HepG2 (cell line): ENCODE results near the gene PGPEP1. TPM values are rescaled to one million over a fixed set of nuclear protein-coding genes. Genes with fewer than 3 reads are reported as not detected.
A peak's percentile ranks its signal among the peaks of the same experiment; 100 is the strongest.

ENCODE experiments used
- EEA1 ChIP-seq: sonication (generic); formaldehyde crosslinking; IDR thresholded peaks from 2 replicates; pipeline ENCODE4 v1.5.1; 2020; ENCODE audit warnings: mild to moderate bottlenecking, missing genetic modification reagents, borderline replicate concordance
- GABPA ChIP-seq, 2 experiments: IDR thresholded peaks; 2 replicates each; pipeline ENCODE4 v1.6.1; 2011 to 2016; ENCODE audit warnings: low read depth in 2 of 2, low read length in 1 of 2, missing biosample characterization in 1 of 2, missing genetic modification characterization in 1 of 2
- HCFC1 ChIP-seq: fragments of 150-350 bp; IDR thresholded peaks from 2 replicates; pipeline ENCODE4 v1.6.1; 2014; ENCODE audit warnings: low read depth, low read length
- HDAC2 ChIP-seq: sonication (generic); formaldehyde crosslinking; IDR thresholded peaks from 2 replicates; pipeline ENCODE4 v1.4.0; 2020; ENCODE audit warnings: missing genetic modification reagents
- NRL ChIP-seq: sonication (generic); formaldehyde crosslinking; IDR thresholded peaks from 2 replicates; pipeline ENCODE4 v1.5.0; 2020; ENCODE audit warnings: missing genetic modification reagents, mild to moderate bottlenecking, moderate library complexity, borderline replicate concordance
- PHF8 ChIP-seq: sonication (generic); formaldehyde crosslinking; IDR thresholded peaks from 2 replicates; pipeline ENCODE4 v1.5.0; 2020; ENCODE audit warnings: missing genetic modification reagents
- ZNF562 ChIP-seq: sonication (generic); formaldehyde crosslinking; IDR thresholded peaks from 2 replicates; pipeline ENCODE4 v1.8.0; 2022; ENCODE audit warnings: missing genetic modification reagents, borderline replicate concordance
- polyA plus RNA-seq, 8 experiments: library from polyadenylated mRNA; depleted of rRNA in 3 of 8; stranded (reverse) in 7 of 8; unstranded in 1 of 8; fragments of >200 nt; fragmentation: Illumina TruSeq in 4 of 8; extraction: Trizol in 4 of 8; gene quantifications; 2 replicates each; pipeline versions ENCODE4 v1.2.1 to v1.2.3, GENCODE V29; 2011 to 2016; ENCODE audit warnings: low read depth in 4 of 8, missing spikeins in 1 of 8, mixed read lengths in 1 of 8; ENCODE audit not compliant: insufficient read depth in 1 of 8
- total RNA-seq, 5 experiments: library from RNA; depleted of rRNA; stranded (reverse); fragments of >200 nt; fragmentation: Illumina TruSeq; extraction: Trizol; gene quantifications; 2 replicates each; pipeline ENCODE4 v1.2.3, GENCODE V29; 2016; ENCODE audit warnings: low read depth in 1 of 5
- TF ChIP-seq, protein P1 (sequence below): IDR thresholded peaks from 2 replicates; pipeline ENCODE4 v1.6.1; 2016; ENCODE audit warnings: mild to moderate bottlenecking
- TF ChIP-seq, protein P2 (sequence below): IDR thresholded peaks from 2 replicates; pipeline ENCODE4 v1.6.1; 2018; ENCODE audit warnings: missing genetic modification reagents, mild to moderate bottlenecking, missing compliant biosample characterization
- TF ChIP-seq, protein P3 (sequence below), 2 experiments: sonication (generic) in 1 of 2; formaldehyde crosslinking in 1 of 2; IDR thresholded peaks; 2 replicates each; pipeline versions ENCODE4 v1.4.0 to v1.6.1; 2016 to 2020; ENCODE audit warnings: borderline replicate concordance in 1 of 2, low read depth in 1 of 2, mild to moderate bottlenecking in 1 of 2, missing genetic modification reagents in 1 of 2
- TF ChIP-seq, protein P4 (sequence below): sonication (generic); formaldehyde crosslinking; IDR thresholded peaks from 2 replicates; pipeline ENCODE4 v1.5.1; 2020; ENCODE audit warnings: mild to moderate bottlenecking, missing genetic modification reagents, moderate library complexity
- TF ChIP-seq, protein P5 (sequence below): sonication (generic); formaldehyde crosslinking; IDR thresholded peaks from 2 replicates; pipeline ENCODE4 v1.5.1; 2020; ENCODE audit warnings: mild to moderate bottlenecking, missing genetic modification reagents, borderline replicate concordance

Gene PGPEP1
- total and polyA plus RNA-seq, 2 of the 13 experiments (the other 11 are each of a cell fraction or from before 2014, with no cell fraction given) = 53.1 to 56.6 TPM

DNA sequence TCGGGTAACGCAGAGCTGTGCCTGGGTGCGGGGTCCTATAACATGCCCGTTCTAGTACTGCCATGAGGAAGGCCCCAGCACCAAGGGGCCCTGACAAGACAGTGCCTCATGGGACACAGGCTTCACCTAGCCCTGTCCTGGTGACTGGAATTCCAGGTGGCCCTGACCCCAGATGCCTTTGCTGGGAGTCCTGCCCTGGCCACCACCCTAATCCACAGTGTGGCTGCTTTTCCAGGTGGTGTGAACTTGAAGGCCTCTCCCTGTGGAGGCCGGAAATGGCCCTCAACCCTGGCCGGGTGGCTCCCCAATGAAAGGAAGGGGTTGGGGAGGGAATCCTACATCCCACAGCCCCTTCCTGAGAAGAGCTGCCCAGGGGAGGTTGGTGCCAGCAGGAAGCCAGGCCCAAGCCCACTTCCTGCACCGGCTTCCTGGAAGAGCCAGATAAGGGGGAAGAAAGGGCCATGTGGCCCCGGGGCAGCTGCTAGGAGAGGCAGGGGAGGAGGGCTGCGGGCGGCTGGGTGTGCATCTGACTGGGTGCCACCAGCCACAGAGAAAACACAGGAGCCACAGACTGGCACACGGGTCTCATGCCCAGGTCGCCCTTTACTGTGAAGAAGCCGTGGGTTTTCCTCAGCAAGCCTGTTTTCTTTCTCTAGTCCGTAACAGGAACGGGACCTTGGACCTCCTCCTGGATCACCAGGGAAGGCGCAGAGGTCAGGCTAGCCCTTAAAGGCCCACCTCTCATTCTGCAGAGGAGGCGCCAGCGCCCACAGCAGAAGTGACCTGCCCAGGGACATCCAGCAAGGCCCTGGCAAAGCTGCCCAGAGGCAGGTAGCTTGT, 22.2 kb upstream of the PGPEP1 start (continued):
- TF ChIP-seq, protein P1, sequence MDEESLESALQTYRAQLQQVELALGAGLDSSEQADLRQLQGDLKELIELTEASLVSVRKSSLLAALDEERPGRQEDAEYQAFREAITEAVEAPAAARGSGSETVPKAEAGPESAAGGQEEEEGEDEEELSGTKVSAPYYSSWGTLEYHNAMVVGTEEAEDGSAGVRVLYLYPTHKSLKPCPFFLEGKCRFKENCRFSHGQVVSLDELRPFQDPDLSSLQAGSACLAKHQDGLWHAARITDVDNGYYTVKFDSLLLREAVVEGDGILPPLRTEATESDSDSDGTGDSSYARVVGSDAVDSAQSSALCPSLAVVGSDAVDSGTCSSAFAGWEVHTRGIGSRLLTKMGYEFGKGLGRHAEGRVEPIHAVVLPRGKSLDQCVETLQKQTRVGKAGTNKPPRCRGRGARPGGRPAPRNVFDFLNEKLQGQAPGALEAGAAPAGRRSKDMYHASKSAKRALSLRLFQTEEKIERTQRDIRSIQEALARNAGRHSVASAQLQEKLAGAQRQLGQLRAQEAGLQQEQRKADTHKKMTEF (CRISPR knock-in tag) = peak; percentile 64; the same call in 1 of the 2 replicates
- TF ChIP-seq PHF8 (CRISPR knock-in tag) = 0 out of 2 replicates have a peak, but pooled peaks have one; percentile 40
- TF ChIP-seq, protein P2, sequence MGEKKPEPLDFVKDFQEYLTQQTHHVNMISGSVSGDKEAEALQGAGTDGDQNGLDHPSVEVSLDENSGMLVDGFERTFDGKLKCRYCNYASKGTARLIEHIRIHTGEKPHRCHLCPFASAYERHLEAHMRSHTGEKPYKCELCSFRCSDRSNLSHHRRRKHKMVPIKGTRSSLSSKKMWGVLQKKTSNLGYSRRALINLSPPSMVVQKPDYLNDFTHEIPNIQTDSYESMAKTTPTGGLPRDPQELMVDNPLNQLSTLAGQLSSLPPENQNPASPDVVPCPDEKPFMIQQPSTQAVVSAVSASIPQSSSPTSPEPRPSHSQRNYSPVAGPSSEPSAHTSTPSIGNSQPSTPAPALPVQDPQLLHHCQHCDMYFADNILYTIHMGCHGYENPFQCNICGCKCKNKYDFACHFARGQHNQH (CRISPR knock-in tag) = peak; percentile 63
- no peak for TF ChIP-seq EEA1
- TF ChIP-seq, protein P3, sequence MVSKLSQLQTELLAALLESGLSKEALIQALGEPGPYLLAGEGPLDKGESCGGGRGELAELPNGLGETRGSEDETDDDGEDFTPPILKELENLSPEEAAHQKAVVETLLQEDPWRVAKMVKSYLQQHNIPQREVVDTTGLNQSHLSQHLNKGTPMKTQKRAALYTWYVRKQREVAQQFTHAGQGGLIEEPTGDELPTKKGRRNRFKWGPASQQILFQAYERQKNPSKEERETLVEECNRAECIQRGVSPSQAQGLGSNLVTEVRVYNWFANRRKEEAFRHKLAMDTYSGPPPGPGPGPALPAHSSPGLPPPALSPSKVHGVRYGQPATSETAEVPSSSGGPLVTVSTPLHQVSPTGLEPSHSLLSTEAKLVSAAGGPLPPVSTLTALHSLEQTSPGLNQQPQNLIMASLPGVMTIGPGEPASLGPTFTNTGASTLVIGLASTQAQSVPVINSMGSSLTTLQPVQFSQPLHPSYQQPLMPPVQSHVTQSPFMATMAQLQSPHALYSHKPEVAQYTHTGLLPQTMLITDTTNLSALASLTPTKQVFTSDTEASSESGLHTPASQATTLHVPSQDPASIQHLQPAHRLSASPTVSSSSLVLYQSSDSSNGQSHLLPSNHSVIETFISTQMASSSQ (IDR thresholded peaks at IDR 0.05; ENCODE audit: low read depth) = 0 out of 2 replicates have a peak, but pooled peaks have one; percentile 7
- TF ChIP-seq, protein P3 (CRISPR knock-in tag; IDR thresholded peaks at IDR 0.05; ENCODE audit: borderline replicate concordance) = 0 out of 2 replicates have a peak, but pooled peaks have one; percentile 43
- TF ChIP-seq, protein P4, sequence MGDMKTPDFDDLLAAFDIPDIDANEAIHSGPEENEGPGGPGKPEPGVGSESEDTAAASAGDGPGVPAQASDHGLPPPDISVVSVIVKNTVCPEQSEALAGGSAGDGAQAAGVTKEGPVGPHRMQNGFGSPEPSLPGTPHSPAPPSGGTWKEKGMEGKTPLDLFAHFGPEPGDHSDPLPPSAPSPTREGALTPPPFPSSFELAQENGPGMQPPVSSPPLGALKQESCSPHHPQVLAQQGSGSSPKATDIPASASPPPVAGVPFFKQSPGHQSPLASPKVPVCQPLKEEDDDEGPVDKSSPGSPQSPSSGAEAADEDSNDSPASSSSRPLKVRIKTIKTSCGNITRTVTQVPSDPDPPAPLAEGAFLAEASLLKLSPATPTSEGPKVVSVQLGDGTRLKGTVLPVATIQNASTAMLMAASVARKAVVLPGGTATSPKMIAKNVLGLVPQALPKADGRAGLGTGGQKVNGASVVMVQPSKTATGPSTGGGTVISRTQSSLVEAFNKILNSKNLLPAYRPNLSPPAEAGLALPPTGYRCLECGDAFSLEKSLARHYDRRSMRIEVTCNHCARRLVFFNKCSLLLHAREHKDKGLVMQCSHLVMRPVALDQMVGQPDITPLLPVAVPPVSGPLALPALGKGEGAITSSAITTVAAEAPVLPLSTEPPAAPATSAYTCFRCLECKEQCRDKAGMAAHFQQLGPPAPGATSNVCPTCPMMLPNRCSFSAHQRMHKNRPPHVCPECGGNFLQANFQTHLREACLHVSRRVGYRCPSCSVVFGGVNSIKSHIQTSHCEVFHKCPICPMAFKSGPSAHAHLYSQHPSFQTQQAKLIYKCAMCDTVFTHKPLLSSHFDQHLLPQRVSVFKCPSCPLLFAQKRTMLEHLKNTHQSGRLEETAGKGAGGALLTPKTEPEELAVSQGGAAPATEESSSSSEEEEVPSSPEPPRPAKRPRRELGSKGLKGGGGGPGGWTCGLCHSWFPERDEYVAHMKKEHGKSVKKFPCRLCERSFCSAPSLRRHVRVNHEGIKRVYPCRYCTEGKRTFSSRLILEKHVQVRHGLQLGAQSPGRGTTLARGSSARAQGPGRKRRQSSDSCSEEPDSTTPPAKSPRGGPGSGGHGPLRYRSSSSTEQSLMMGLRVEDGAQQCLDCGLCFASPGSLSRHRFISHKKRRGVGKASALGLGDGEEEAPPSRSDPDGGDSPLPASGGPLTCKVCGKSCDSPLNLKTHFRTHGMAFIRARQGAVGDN (CRISPR knock-in tag) = peak; percentile 98
- TF ChIP-seq HCFC1 = no peak
- TF ChIP-seq ZNF562 = no peak
- TF ChIP-seq, protein P5, sequence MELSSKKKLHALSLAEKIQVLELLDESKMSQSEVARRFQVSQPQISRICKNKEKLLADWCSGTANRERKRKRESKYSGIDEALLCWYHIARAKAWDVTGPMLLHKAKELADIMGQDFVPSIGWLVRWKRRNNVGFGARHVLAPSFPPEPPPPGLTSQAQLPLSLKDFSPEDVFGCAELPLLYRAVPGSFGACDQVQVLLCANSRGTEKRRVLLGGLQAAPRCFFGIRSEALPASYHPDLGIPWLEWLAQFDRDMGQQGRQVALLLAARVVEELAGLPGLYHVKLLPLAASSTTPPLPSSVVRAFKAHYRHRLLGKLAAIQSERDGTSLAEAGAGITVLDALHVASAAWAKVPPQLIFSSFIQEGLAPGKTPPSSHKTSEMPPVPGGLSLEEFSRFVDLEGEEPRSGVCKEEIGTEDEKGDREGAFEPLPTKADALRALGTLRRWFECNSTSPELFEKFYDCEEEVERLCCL (CRISPR knock-in tag) = no peak
- TF ChIP-seq NRL (CRISPR knock-in tag) = peak; percentile 73
- peak; percentile 26; the same call in 1 of the 2 replicates for TF ChIP-seq GABPA (IDR thresholded peaks at IDR 0.05; ENCODE audit: low read depth, low read length)
- TF ChIP-seq GABPA (CRISPR knock-in tag; IDR thresholded peaks at IDR 0.05; ENCODE audit: low read depth) = peak; percentile 82
- 0 out of 2 replicates have a peak, but pooled peaks have one; percentile 47 for TF ChIP-seq HDAC2 (CRISPR knock-in tag)
